H9 (cell line): Measurements from ENCODE around the gene TINAG. TPM values are rescaled to one million over a fixed set of nuclear protein-coding genes. Genes with fewer than 3 reads are reported as not detected.
A peak's percentile ranks its signal among the peaks of the same experiment; 100 is the strongest.

Experiments used
- DNase-seq: peaks from one replicate; pipeline ENCODE4 v3.0.0-alpha.2; 2017
- H2AFZ ChIP-seq: one replicate; pipeline ENCODE4 v1.6.1; 2013; ENCODE audit warnings: mild to moderate bottlenecking, low read length, control low read depth, moderate library complexity
- H2AK5ac ChIP-seq: 2 replicates; pipeline ENCODE4 v1.6.1; 2013; ENCODE audit warnings: low read length, control low read depth, mixed read lengths; ENCODE audit not compliant: insufficient read length
- H2BK120ac ChIP-seq: one replicate; pipeline ENCODE4 v1.6.1; 2013; ENCODE audit warnings: low read depth, mild to moderate bottlenecking, low read length, control low read depth, inconsistent platforms; ENCODE audit not compliant: poor library complexity, severe bottlenecking
- H2BK12ac ChIP-seq: 2 replicates; pipeline ENCODE4 v1.6.1; 2013; ENCODE audit warnings: low read length, control low read depth, mixed read lengths, low read depth; ENCODE audit not compliant: insufficient read length
- H2BK15ac ChIP-seq: 2 replicates; pipeline ENCODE4 v1.6.1; 2013; ENCODE audit warnings: low read depth, low read length, control low read depth
- H2BK20ac ChIP-seq: one replicate; pipeline ENCODE4 v1.6.1; 2013; ENCODE audit warnings: low read depth, mild to moderate bottlenecking, low read length, control low read depth, inconsistent platforms; ENCODE audit not compliant: poor library complexity, severe bottlenecking
- H2BK5ac ChIP-seq: 2 replicates; pipeline ENCODE4 v1.6.1; 2013; ENCODE audit warnings: low read length, control low read depth, mixed read lengths; ENCODE audit not compliant: insufficient read length
- H3K14ac ChIP-seq: 2 replicates; pipeline ENCODE4 v1.6.1; 2013; ENCODE audit warnings: low read length, control low read depth; ENCODE audit not compliant: insufficient read depth
- H3K18ac ChIP-seq: 2 replicates; pipeline ENCODE4 v1.6.1; 2013; ENCODE audit warnings: low read depth, mild to moderate bottlenecking, mixed read lengths, low read length, control low read depth; ENCODE audit not compliant: insufficient read length
- H3K23ac ChIP-seq: 2 replicates; pipeline ENCODE4 v1.6.1; 2013; ENCODE audit warnings: low read length, control low read depth, mixed read lengths, low read depth; ENCODE audit not compliant: insufficient read length
- H3K23me2 ChIP-seq: 2 replicates; pipeline ENCODE4 v1.6.1; 2013; ENCODE audit warnings: low read depth, mild to moderate bottlenecking, mixed read lengths, low read length, control low read depth; ENCODE audit not compliant: insufficient read length, poor library complexity, severe bottlenecking
- H3K27ac ChIP-seq: 2 replicates; pipeline ENCODE4 v1.5.1; 2013; ENCODE audit warnings: low read length, control low read depth, mixed read lengths, low read depth; ENCODE audit not compliant: insufficient read length
- H3K27me3 ChIP-seq: 2 replicates; pipeline ENCODE4 v1.6.1; 2013; ENCODE audit warnings: low read length, control low read depth, inconsistent platforms; ENCODE audit not compliant: insufficient read depth
- H3K4ac ChIP-seq: 2 replicates; pipeline ENCODE4 v1.6.1; 2013; ENCODE audit warnings: low read depth, mild to moderate bottlenecking, control low read depth, inconsistent platforms, low read length, moderate library complexity
- H3K4me1 ChIP-seq: 2 replicates; pipeline ENCODE4 v1.6.1; 2013; ENCODE audit warnings: low read length, control low read depth, inconsistent platforms; ENCODE audit not compliant: insufficient read depth
- H3K4me2 ChIP-seq: 2 replicates; pipeline ENCODE4 v1.6.1; 2013; ENCODE audit warnings: low read length, control low read depth, mixed read lengths; ENCODE audit not compliant: insufficient read length, insufficient read depth
- H3K56ac ChIP-seq: 2 replicates; pipeline ENCODE4 v1.6.1; 2013; ENCODE audit warnings: low read depth, mild to moderate bottlenecking, mixed read lengths, low read length, control low read depth; ENCODE audit not compliant: insufficient read length
- H3K79me1 ChIP-seq: 2 replicates; pipeline ENCODE4 v1.6.1; 2013; ENCODE audit warnings: low read depth, mild to moderate bottlenecking, moderate library complexity, low read length, control low read depth, inconsistent platforms; ENCODE audit not compliant: insufficient read depth, poor library complexity, severe bottlenecking
- H3K79me2 ChIP-seq: 2 replicates; pipeline ENCODE4 v1.6.1; 2013; ENCODE audit warnings: low read length, control low read depth, inconsistent platforms; ENCODE audit not compliant: insufficient read depth
- H3K9ac ChIP-seq: 2 replicates; pipeline ENCODE4 v1.6.1; 2013; ENCODE audit warnings: low read length, control low read depth, mixed read lengths; ENCODE audit not compliant: insufficient read length; ENCODE audit errors: extremely low read depth
- H3K9me3 ChIP-seq: one replicate; pipeline ENCODE4 v1.6.1; 2013; ENCODE audit warnings: low read depth, low read length, inconsistent platforms; ENCODE audit not compliant: control insufficient read depth
- H3T11ph ChIP-seq: one replicate; pipeline ENCODE4 v1.6.1; 2013; ENCODE audit warnings: mild to moderate bottlenecking, low read length, control low read depth, inconsistent platforms
- H4K20me1 ChIP-seq: one replicate; pipeline ENCODE4 v1.6.1; 2013; ENCODE audit not compliant: control insufficient read depth, insufficient read length, insufficient read depth
- H4K5ac ChIP-seq: 2 replicates; pipeline ENCODE4 v1.6.1; 2013; ENCODE audit warnings: low read depth, mild to moderate bottlenecking, mixed read lengths, low read length, control low read depth; ENCODE audit not compliant: insufficient read length
- H4K8ac ChIP-seq: replicated peaks from 2 replicates; pipeline ENCODE4 v1.6.1; 2013; ENCODE audit warnings: low read length, control low read depth, mixed read lengths, low read depth; ENCODE audit not compliant: insufficient read length
- H4K91ac ChIP-seq: 2 replicates; pipeline ENCODE4 v1.6.1; 2013; ENCODE audit warnings: low read depth, mild to moderate bottlenecking, moderate library complexity, mixed read lengths, low read length, control low read depth; ENCODE audit not compliant: insufficient read length
- H3K27ac Mint-ChIP-seq, 3 experiments: 2 replicates in 2 of 3; 3 replicates in 1 of 3; pipeline ENCODE4 v1.8.0; 2020 to 2021; ENCODE audit warnings: mixed read lengths in 3 of 3, mild to moderate bottlenecking in 1 of 3, moderate library complexity in 1 of 3
- H3K27me3 Mint-ChIP-seq: 2 replicates; pipeline ENCODE4 v1.8.0; 2021; ENCODE audit warnings: low read depth, mild to moderate bottlenecking, moderate library complexity, mixed read lengths
- H3K36me3 Mint-ChIP-seq, 3 experiments: 2 replicates in 2 of 3; 3 replicates in 1 of 3; pipeline ENCODE4 v1.8.0; 2020 to 2021; ENCODE audit warnings: low read depth in 3 of 3, mixed read lengths in 3 of 3; ENCODE audit not compliant: insufficient read depth in 1 of 3
- H3K4me1 Mint-ChIP-seq, 2 experiments: 2 replicates each; pipeline ENCODE4 v1.8.0; 2020; ENCODE audit warnings: mixed read lengths in 2 of 2
- H3K4me3 Mint-ChIP-seq, 2 experiments: 2 replicates in 1 of 2; 3 replicates in 1 of 2; pipeline ENCODE4 v1.8.0; 2020 to 2021; ENCODE audit warnings: mild to moderate bottlenecking in 2 of 2, mixed read lengths in 2 of 2, moderate library complexity in 1 of 2
- H3K9me3 Mint-ChIP-seq, 2 experiments: 2 replicates in 1 of 2; 3 replicates in 1 of 2; pipeline ENCODE4 v1.8.0; 2020; ENCODE audit warnings: mild to moderate bottlenecking in 2 of 2, mixed read lengths in 2 of 2, moderate library complexity in 1 of 2
- WGBS: extraction: QIAGEN DNeasy Blood & Tissue Kit; methylation state at CpG from one replicate; pipeline ENCODE4 v1.1.7; 2013; ENCODE audit warnings: missing lambda C conversion rate, low lambda C conversion rate, mixed read lengths; ENCODE audit not compliant: insufficient read length; ENCODE audit errors: extremely low coverage; 5-methylcytosine and 5-hydroxymethylcytosine counted together
- total RNA-seq: library from RNA; stranded (reverse); gene quantifications from 2 replicates; pipeline ENCODE4 v1.2.1, GENCODE V29; 2021
- TF ChIP-seq, protein P1 (sequence below): fragments of 200-600 bp; sonication (generic); conservative IDR thresholded peaks from 3 replicates; pipeline ENCODE4 v1.8.0; 2021; ENCODE audit warnings: antibody characterized with exemption, mild to moderate bottlenecking

TINAG gene
- total RNA-seq, 1 experiment from 2014 or later = not detected

GRCh38 chr6:54357141-54357540, 48.9 kb downstream of the TINAG start:
- Histone ChIP-seq H2BK120ac (no peak overlapping the region), H3K4me1 (no peaks in the 10 kb centered on the region), H2BK15ac (no peak overlapping the region), H3T11ph (no peak overlapping the region), H4K91ac (no peak overlapping the region), H3K9me3 (no peaks in the 10 kb centered on the region), H2BK20ac (no peak overlapping the region), H3K79me1 (no peaks in the 10 kb centered on the region), H3K23me2 (no peaks in the 10 kb centered on the region), H3K4me2 (no peak overlapping the region), H3K4ac (no peak overlapping the region), H4K5ac (no peak overlapping the region), H3K27me3 (no peaks in the 10 kb centered on the region), H2AK5ac (no peak overlapping the region), H3K18ac (no peak overlapping the region), H2BK5ac (no peak overlapping the region), H4K20me1 (no peaks in the 10 kb centered on the region), H2BK12ac (no peak overlapping the region), H3K14ac (no peak overlapping the region), H3K9ac (no peak overlapping the region), H3K23ac (no peak overlapping the region), H3K56ac (no peak overlapping the region), H3K79me2 (no peaks in the 10 kb centered on the region), H3K27ac (no peak overlapping the region), H2AFZ (no peak overlapping the region), H4K8ac (no peak overlapping the region)
- no peaks in the 10 kb centered on the region for H3K27me3 Mint-ChIP-seq
- H3K4me1 Mint-ChIP-seq = no peaks in the 10 kb centered on the region
- no peak for DNase-seq
- TF ChIP-seq, protein P1, sequence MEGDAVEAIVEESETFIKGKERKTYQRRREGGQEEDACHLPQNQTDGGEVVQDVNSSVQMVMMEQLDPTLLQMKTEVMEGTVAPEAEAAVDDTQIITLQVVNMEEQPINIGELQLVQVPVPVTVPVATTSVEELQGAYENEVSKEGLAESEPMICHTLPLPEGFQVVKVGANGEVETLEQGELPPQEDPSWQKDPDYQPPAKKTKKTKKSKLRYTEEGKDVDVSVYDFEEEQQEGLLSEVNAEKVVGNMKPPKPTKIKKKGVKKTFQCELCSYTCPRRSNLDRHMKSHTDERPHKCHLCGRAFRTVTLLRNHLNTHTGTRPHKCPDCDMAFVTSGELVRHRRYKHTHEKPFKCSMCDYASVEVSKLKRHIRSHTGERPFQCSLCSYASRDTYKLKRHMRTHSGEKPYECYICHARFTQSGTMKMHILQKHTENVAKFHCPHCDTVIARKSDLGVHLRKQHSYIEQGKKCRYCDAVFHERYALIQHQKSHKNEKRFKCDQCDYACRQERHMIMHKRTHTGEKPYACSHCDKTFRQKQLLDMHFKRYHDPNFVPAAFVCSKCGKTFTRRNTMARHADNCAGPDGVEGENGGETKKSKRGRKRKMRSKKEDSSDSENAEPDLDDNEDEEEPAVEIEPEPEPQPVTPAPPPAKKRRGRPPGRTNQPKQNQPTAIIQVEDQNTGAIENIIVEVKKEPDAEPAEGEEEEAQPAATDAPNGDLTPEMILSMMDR = no peak
- H3K27ac Mint-ChIP-seq = 0 out of 7 replicates have a peak overlapping the region, but pooled peaks of 1 of the 3 experiments have one; percentile 20
- no peak overlapping the region for H3K4me3 Mint-ChIP-seq
- no peaks in the 10 kb centered on the region for H3K36me3 Mint-ChIP-seq
- no peaks in the 10 kb centered on the region for H3K9me3 Mint-ChIP-seq
- no CpG with 5 or more reads among the region's 1 CpG for WGBS
